GM18951 (cell line): ENCODE data around the gene RRP1B.

Source experiments
- POLR2A ChIP-seq: IDR thresholded peaks from 4 replicates; pipeline ENCODE4 v1.6.1; 2011; ENCODE audit warnings: mild to moderate bottlenecking; ENCODE audit not compliant: insufficient read length, insufficient read depth; ENCODE audit errors: extremely low read depth
- in situ Hi-C: fragments of 300-500 bp; cut with MboI; formaldehyde crosslinking; loops from one replicate; pipeline ENCODE4 v1.12.0; 2022; ENCODE audit warnings: low sequenced_read_pairs, mixed read lengths, inconsistent platforms; ENCODE audit not compliant: unreplicated experiment

The RRP1B gene

DNA sequence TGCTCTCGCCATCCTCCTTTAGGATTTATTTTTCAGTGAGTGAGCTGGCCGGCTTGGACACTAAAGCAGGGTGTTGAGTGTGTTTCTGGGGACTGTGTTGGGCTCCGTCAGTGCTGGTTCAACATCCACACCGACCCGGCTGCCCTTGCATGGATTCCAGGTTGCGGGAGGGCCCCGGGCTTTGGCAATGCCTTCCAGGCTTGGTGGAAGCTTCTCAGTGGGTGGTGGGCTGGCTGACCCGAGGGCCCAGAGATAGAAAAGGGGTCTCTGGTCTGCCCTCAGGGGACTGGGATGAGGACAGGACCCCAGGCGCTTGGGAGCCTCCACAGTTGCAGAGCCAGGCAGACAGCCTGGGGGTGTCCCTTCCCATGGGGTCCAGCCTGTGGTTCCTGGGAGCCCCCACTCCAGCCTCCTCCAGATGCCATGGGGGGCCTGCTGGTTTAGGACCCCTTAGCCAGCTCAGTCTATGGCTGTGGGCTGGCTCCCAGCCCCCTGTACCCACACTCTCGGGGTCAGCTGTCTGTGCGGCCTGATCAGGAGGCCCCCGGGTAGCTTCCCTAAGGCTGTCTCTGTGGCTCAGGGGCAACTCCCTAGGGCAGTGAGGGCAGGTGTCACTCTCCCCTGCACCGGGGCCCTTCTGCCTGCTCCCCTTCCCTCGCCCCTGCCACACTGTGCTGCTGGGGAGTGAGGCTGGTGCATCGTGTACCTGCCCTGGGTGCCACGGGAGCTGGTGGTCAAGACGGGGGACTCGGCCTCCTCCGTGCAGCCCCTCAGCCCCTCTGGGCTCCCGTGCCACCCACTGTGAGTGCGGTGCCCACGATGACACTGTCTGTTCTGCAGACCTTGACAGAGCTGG lies 76.1 kb downstream of the RRP1B start:
- in situ Hi-C loops: no loop called here
- no peak for TF ChIP-seq POLR2A

DNA sequence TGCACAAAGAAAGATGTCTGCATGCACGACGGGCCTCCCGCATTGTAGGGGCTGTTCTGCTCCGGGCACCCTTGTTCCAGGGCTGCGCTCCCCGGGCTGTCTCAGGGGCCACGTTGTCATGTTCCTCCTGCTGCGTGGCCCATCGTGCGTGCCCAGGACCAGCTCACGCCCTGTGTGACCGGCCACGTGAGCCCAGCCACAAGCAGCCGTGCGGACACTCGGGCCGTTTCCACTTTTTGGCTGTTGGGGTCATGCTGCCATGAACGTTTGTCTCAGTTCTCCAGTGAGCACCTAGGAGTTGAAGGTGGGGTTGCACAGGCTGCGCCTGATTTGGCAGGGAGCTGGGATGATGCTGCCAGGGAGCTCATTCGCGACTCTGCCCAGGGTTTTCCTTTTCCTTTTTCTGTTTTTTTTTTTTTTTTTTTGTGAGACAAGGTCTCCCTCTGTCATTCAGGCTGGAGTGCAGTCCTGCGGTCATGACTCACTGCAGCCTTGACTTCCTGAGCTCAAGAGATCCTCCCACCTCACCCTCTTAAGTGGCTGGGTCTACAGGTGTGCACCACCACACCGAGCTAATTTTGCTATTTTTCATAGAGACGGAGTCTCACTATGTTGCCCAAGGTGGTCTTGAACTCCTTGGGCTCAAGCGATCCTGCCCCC lies 77.0 kb downstream of the RRP1B start:
- TF ChIP-seq POLR2A: no peak

DNA sequence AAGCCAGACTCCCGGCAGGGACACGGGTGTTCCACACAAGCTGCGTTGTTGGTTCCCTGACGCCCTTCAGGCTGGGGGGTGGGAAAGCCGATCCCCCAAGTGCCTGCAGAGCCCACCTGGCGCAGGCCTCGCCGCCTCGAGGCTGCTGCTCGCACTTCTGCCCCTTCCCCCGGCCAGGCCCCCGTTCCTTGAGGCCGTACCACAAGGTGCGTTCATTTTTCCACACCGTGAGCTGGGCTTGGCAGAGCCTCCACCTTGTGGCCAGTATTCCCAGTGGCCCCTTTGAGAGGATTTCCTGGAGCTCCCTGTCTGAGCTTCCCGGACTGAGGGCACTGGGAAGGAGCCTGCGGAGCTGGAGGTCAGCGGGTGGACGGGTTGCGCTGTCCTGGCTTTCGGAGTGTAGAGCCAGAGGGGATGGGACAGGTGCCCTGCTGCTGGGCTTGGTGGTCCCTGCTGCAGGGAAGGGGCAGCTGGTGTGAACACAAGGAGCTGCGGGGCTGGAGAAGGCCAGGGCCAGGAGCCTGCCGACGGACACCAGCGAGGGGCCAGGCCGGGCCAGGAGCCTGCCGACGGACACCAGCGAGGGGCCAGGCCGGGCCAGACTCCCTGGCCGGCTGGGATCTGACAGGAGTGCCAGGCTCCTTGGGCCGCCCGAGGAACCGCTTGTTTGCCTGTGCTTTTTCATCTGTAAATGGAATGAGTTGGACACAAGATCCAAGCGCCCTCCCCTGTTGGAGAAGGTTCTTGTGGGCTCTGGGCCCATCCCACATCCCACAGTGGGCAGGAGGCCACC lies 78.0 kb downstream of the RRP1B start:
- in situ Hi-C loops: no loop called here
- TF ChIP-seq POLR2A: no peak

More for the DNA sequence above, 77.0 kb downstream of the RRP1B start:
- in situ Hi-C loops: no loop called here

DNA sequence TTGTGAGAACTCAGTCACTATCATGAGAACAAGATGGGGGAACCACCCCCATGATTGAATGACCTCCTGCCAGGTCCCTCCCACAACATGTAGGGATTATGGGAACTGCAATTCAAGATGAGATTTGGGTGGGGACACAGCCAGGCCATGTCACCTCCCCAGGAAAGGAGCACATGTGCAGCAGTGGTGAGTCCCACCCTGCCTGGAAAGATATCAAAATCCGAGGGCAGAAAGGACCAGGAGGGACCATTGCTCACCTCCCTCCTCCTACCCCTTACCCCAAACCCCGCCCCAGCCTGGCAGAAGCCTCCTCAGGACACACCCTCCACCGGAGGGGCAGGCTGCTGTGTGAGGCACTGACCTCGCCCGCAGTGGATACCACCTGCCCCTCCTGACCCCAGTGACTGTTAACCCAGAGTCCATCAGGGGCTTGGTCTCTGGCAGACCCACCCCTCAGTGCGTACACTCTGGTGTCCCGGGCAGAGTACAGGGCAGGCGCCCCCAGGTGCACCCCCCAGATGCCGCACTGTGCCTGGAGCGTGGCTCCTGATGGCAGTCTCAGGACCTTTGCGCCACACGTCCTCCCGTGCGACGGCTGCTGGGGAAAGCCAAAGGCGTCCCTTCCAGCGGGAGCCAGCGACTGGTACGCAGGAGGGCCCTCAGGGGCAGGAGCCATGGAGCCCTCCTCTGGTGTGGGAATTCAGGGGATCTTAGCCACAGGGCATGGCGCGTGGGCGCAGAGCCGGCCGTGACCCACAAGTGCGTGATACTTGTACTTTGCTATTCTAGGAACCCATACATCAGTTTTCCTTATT lies 80.5 kb downstream of the RRP1B start:
- in situ Hi-C loops: no loop called here
- no peak for TF ChIP-seq POLR2A

DNA sequence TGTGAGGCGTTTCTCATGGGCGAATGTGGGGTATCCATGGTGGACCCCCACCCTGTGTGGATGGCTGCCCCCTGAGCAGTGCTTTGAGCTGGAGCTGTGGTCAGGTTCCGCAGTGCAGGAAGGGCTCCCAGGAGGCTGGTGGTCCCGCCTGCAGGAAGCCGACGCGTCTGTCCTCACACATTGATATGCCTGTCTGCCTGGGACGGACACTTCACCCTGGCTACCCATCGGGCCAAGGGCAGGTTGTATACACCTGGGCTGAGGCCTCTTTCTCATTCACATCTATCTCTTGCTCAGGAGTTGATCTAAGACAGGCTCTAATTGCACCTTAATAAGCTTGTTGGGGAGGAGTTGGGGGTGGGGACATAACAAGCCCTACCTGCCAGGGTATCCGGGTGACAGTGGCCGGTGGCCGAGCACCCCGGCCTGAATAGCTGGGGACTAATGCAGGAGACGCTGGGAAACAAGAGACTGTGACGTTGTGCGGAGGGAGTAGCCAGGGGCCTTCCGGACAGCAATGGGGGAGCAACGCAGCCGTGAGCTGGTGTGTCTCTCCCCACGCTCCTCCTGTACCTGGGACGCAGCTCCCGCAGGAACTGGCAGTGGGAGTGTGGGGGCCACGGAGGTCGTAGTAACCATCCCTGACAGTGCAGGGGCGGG lies 81.3 kb downstream of the RRP1B start:
- no peak for TF ChIP-seq POLR2A
- in situ Hi-C loops: no loop called here

DNA sequence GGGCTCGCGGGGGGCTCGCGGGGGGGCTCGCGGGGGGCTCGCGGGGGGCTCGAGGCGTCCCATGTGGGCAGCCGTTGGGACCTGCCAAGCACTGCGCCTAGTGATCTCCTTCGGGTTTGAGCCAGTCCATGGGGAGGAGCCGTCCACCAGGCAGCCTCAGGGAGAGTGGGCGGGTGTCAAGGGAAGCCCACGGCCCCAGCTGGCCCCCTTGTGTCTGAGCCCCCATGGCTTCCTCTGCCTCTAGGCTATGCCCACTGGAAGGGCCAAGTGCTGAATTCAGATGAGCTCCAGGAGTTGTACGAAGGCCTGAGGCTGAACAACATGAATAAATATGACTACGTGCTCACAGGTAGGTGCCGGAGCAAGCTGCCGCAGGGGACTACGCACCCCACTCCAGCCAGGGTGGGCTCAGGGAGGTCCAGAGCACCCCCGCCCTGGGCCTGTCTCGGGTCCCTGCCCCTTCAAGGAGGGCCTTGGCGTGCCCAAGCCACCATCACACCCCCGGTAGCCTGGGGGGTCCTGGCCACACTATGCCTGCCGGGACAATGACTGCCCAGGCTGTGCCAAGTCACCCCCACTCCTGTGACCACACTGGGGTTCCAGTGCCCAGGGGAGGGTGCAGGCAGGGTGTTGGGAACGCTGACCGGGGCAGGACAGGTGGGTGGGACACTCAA lies 82.2 kb downstream of the RRP1B start:
- in situ Hi-C loops: no loop called here

DNA sequence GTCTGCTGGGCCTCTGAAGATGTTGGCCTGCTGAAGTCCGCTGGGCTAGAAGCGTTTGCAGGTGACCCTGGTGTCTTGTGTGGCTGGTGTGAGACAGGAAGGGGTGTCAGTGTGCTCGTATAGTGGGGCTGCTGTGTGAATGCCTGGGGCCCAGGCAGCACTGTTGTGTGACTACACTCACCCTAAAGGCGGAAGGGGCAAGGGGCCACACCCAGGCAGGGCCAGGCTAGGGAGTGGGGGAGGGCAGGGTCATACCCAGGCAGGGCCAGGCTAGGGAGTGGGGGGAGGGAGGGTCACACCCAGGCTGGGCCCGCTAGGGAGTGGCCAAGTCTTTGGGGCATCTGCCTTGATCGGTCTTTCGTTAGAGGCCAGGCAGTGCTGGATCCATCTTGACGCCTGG lies 84.6 kb downstream of the RRP1B start:
- in situ Hi-C loops: no loop called here
- no peak for TF ChIP-seq POLR2A

More for the DNA sequence above, 82.2 kb downstream of the RRP1B start:
- TF ChIP-seq POLR2A: no peak

DNA sequence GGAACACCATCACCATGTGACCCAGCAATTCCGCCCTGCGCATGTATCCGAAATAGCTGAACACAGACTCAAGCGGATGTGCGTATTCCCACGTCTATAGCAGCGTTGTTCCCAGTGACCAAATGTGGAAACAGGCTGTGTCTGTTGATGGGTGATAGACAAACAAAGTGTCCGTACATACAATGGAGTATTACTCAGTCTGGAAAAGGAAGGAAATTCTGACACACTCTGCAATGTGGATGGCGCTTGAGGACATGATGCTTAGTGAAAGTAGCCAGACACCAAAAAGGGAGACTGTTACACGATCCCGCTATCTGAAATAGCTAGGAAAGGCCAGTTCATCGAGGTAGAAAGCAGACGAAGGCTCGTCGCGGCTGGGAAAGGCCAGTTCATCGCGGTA lies 85.4 kb downstream of the RRP1B start:
- in situ Hi-C loops: no loop called here
- no peak for TF ChIP-seq POLR2A
